ENCODE results near the gene PLK1. TPM values are rescaled to one million over a fixed set of nuclear protein-coding genes. Genes with fewer than 3 reads are reported as not detected.

The PLK1 gene
- total and polyA plus RNA-seq, 7 donors, result 0.43 to 0.98 (median 0.73) TPM

GRCh38 chr16:23702951-23703350 lies 24.3 kb downstream of the PLK1 start:
- ATAC-seq, result no peak
- Histone ChIP-seq H3K4me1 (no peaks in the 10 kb centered on the region), H3K27me3 (ENCODE audit: insufficient read depth in 3 of 3, low read length in 2 of 3) (no peaks in the 10 kb centered on the region), H3K36me3 (ENCODE audit: insufficient read depth in 1 of 2, low read depth in 1 of 2) (no peaks in the 10 kb centered on the region), H3K27ac (no peak overlapping the region), H3K4me3 (no peak overlapping the region), H3K9me3 (peaks cover 9% of the 10 kb centered on the region)
- WGBS, 3 donors, result 53 to 59% (median 54%) methylated on average over 2 of the region's 2 CpGs
- no peak for DNase-seq
- TF ChIP-seq CTCF (IDR thresholded peaks at IDR 0.05), result no peak
- intact Hi-C loops (cut with DNase I), result no loop called here

- Histone ChIP-seq H3K27me3 (ENCODE audit: insufficient read depth in 3 of 3, low read length in 2 of 3) (no peaks in the 10 kb centered on the region), H3K4me3 (no peak overlapping the region), H3K36me3 (ENCODE audit: insufficient read depth in 1 of 2, low read depth in 1 of 2) (no peaks in the 10 kb centered on the region), H3K4me1 (no peaks in the 10 kb centered on the region), H3K27ac (no peak overlapping the region), H3K9me3 (peaks cover 17% of the 10 kb centered on the region)
- WGBS, 3 donors, result 78 to 86% (median 82%) methylated on average over 22 of the region's 22 CpGs
- no peak for DNase-seq
- ATAC-seq, result no peak
- no peak for TF ChIP-seq CTCF (IDR thresholded peaks at IDR 0.05)
- intact Hi-C loops (cut with DNase I), result no loop called here
These were observed 26.3 kb downstream of the PLK1 start for GRCh38 chr16:23704772-23705516.

- Histone ChIP-seq H3K36me3 (ENCODE audit: insufficient read depth in 1 of 2, low read depth in 1 of 2) (no peaks in the 10 kb centered on the region), H3K4me3 (no peak overlapping the region), H3K27me3 (ENCODE audit: insufficient read depth in 3 of 3, low read length in 2 of 3) (peaks cover 0 to 3% (median 0%) of the 10 kb centered on the region in 3 donors), H3K4me1 (no peaks in the 10 kb centered on the region), H3K9me3 (peaks cover 17% of the 10 kb centered on the region), H3K27ac (no peak overlapping the region)
- 69 to 75% (median 71%) methylated on average over 2 of the region's 2 CpGs for WGBS, 3 donors
- TF ChIP-seq CTCF (IDR thresholded peaks at IDR 0.05), result no peak
- no peak for ATAC-seq
- DNase-seq, result no peak
- intact Hi-C loops (cut with DNase I), result no loop called here
These were observed 26.8 kb downstream of the PLK1 start for GRCh38 chr16:23705517-23705902.

- Histone ChIP-seq H3K36me3 (ENCODE audit: insufficient read depth in 1 of 2, low read depth in 1 of 2) (no peaks in the 10 kb centered on the region), H3K27me3 (ENCODE audit: insufficient read depth in 3 of 3, low read length in 2 of 3) (peaks cover 0 to 3% (median under 1%) of the 10 kb centered on the region in 3 donors), H3K4me3 (no peak overlapping the region), H3K4me1 (no peaks in the 10 kb centered on the region), H3K9me3 (peaks cover 17% of the 10 kb centered on the region), H3K27ac (no peak overlapping the region)
- no peak for DNase-seq
- ATAC-seq, result no peak
- whole genome bisulfite sequencing, 3 donors, result 65 to 77% (median 76%) methylated on average over 4 of the region's 4 CpGs
- no peak for TF ChIP-seq CTCF (IDR thresholded peaks at IDR 0.05)
- intact Hi-C loops (cut with DNase I), result no loop called here
These were observed 27.8 kb downstream of the PLK1 start for GRCh38 chr16:23706439-23706838.

GRCh38 chr16:23709536-23709935 lies 30.8 kb downstream of the PLK1 start:
- TF ChIP-seq CTCF (IDR thresholded peaks at IDR 0.05), result no peak
- DNase-seq (no peak), ATAC-seq (no peak)
- Histone ChIP-seq H3K9me3 (peaks cover 8% of the 10 kb centered on the region), H3K4me3 (no peak overlapping the region), H3K36me3 (ENCODE audit: insufficient read depth in 1 of 2, low read depth in 1 of 2) (no peaks in the 10 kb centered on the region), H3K27me3 (ENCODE audit: insufficient read depth in 3 of 3, low read length in 2 of 3) (peaks cover 0 to 28% (median 11%) of the 10 kb centered on the region in 3 donors), H3K27ac (no peak overlapping the region), H3K4me1 (no peaks in the 10 kb centered on the region)
- intact Hi-C loops (cut with DNase I), result no loop called here

Measured in psoas muscle (tissue), 8 donors.